Breast epithelium (tissue), 3 donors: ENCODE data around the gene PSTPIP2.

Experiments
- CTCF ChIP-seq, 3 donors: fragments of 450-650 bp; IDR thresholded peaks; one replicate each; pipeline ENCODE4 v1.5.1; 2016 to 2017; ENCODE audit warnings: antibody characterized with exemption in 3 of 3, mild to moderate bottlenecking in 3 of 3, moderate library complexity in 3 of 3
- POLR2A ChIP-seq: fragments of 450-650 bp; IDR thresholded peaks from one replicate; pipeline ENCODE4 v1.6.1; 2016; ENCODE audit warnings: antibody characterized with exemption, mild to moderate bottlenecking, moderate library complexity

GRCh38 chr18:46013484-46014189 lies 58.4 kb downstream of the PSTPIP2 start:
- TF ChIP-seq CTCF (IDR thresholded peaks at IDR 0.05), result no peak
- TF ChIP-seq POLR2A, result no peak
